VCaP (cell line): ENCODE results near the gene PIWIL4.
A peak's percentile ranks its signal among the peaks of the same experiment; 100 is the strongest.

ENCODE experiments used
- H3K27ac ChIP-seq: fragments of 450-650 bp; 2 replicates; pipeline ENCODE4 v1.5.1; 2017
- TF ChIP-seq, protein P1 (sequence below): fragments of 450-650 bp; conservative IDR thresholded peaks from 2 replicates; pipeline ENCODE4 v1.5.1; 2017; ENCODE audit warnings: mild to moderate bottlenecking, moderate library complexity

Gene PIWIL4

DNA sequence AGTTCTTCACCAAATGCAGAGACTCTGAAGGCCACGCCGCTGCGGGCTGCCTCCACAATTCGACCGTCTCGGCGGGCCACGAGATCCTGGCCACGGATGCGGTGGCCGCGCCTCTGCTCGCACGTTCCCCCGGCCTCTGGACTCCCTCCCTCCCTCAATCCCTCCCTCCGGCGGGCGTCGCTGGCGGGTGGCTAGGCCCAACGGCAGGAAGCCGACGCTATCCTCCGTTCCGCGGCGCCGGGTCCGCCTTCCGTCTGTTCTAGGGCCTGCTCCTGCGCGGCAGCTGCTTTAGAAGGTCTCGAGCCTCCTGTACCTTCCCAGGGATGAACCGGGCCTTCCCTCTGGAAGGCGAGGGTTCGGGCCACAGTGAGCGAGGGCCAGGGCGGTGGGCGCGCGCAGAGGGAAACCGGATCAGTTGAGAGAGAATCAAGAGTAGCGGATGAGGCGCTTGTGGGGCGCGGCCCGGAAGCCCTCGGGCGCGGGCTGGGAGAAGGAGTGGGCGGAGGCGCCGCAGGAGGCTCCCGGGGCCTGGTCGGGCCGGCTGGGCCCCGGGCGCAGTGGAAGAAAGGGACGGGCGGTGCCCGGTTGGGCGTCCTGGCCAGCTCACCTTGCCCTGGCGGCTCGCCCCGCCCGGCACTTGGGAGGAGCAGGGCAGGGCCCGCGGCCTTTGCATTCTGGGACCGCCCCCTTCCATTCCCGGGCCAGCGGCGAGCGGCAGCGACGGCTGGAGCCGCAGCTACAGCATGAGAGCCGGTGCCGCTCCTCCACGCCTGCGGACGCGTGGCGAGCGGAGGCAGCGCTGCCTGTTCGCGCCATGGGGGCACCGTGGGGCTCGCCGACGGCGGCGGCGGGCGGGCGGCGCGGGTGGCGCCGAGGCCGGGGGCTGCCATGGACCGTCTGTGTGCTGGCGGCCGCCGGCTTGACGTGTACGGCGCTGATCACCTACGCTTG is 23.2 kb upstream of the PIWIL4 start, which contains the start of gene FUT4:
FUT4 (plus strand) TSS at position 227 of the 951 bp plus-strand sequence; CDS start at position 440, 213 bp downstream.
- TF ChIP-seq, protein P1, sequence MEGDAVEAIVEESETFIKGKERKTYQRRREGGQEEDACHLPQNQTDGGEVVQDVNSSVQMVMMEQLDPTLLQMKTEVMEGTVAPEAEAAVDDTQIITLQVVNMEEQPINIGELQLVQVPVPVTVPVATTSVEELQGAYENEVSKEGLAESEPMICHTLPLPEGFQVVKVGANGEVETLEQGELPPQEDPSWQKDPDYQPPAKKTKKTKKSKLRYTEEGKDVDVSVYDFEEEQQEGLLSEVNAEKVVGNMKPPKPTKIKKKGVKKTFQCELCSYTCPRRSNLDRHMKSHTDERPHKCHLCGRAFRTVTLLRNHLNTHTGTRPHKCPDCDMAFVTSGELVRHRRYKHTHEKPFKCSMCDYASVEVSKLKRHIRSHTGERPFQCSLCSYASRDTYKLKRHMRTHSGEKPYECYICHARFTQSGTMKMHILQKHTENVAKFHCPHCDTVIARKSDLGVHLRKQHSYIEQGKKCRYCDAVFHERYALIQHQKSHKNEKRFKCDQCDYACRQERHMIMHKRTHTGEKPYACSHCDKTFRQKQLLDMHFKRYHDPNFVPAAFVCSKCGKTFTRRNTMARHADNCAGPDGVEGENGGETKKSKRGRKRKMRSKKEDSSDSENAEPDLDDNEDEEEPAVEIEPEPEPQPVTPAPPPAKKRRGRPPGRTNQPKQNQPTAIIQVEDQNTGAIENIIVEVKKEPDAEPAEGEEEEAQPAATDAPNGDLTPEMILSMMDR: no peak
- peak within 1 kb of the TSS; percentile 95 for H3K27ac ChIP-seq

- H3K27ac ChIP-seq: peak overlapping the region; percentile 95
- TF ChIP-seq, protein P1: no peak
These were observed 22.4 kb upstream of the PIWIL4 start for GRCh38 chr11:94544646-94545263.

GRCh38 chr11:94545264-94546161 is 21.7 kb upstream of the PIWIL4 start:
- peak overlapping the region; percentile 32 for H3K27ac ChIP-seq
- TF ChIP-seq, protein P1: no peak

GRCh38 chr11:94546162-94546470 is 21.1 kb upstream of the PIWIL4 start:
- TF ChIP-seq, protein P1: no peak

GRCh38 chr11:94546886-94547285 is 20.3 kb upstream of the PIWIL4 start:
- TF ChIP-seq, protein P1: no peak
- peak overlapping the region; percentile 32 for H3K27ac ChIP-seq

More at GRCh38 chr11:94546162-94546470, 21.1 kb upstream of the PIWIL4 start:
- peak overlapping the region; percentile 32 for H3K27ac ChIP-seq

GRCh38 chr11:94549146-94549545 is 18.0 kb upstream of the PIWIL4 start:
- TF ChIP-seq, protein P1: no peak

More at GRCh38 chr11:94549146-94549545, 18.0 kb upstream of the PIWIL4 start:
- H3K27ac ChIP-seq: no peak overlapping the region
